Activated CD4-positive, CD25-positive, alpha-beta regulatory T cell treated with anti-CD3 and anti-CD28 coated beads, Interleukin-2, amount 50 U/mL, for 72 hours (primary cell): ENCODE measurements around the gene FCHO2.

ENCODE experiments used
- DNase-seq: peaks from one replicate; pipeline ENCODE4 v3.0.0; 2021

FCHO2 gene

GRCh38 chr5:73115399-73116051, 159.7 kb downstream of the FCHO2 start:
- no peak for DNase-seq

- DNase-seq = no peak
Observed at GRCh38 chr5:73116506-73116905, 160.7 kb downstream of the FCHO2 start.

GRCh38 chr5:73117088-73117740, 161.4 kb downstream of the FCHO2 start:
- no peak for DNase-seq

GRCh38 chr5:73118391-73118973, 162.6 kb downstream of the FCHO2 start:
- DNase-seq = no peak

- DNase-seq = no peak
Observed at GRCh38 chr5:73119451-73120157, 163.8 kb downstream of the FCHO2 start.

- no peak for DNase-seq
Observed at GRCh38 chr5:73120222-73121118, 164.6 kb downstream of the FCHO2 start, which contains the start of gene TMEM171. Gene TMEM171, plus strand, starts transcription at chr5:73120575. Its CDS starts 2,799 bp downstream, at chr5:73123374.

- DNase-seq = no peak
Observed at GRCh38 chr5:73121119-73121463, 165.2 kb downstream of the FCHO2 start.

GRCh38 chr5:73122875-73123810, 167.3 kb downstream of the FCHO2 start:
- DNase-seq = no peak

- DNase-seq = no peak
Observed at GRCh38 chr5:73125289-73125688, 169.4 kb downstream of the FCHO2 start.

GRCh38 chr5:73126381-73126780, 170.5 kb downstream of the FCHO2 start:
- no peak for DNase-seq

- DNase-seq = no peak
Observed at GRCh38 chr5:73126957-73127356, 171.1 kb downstream of the FCHO2 start.

GRCh38 chr5:73129143-73129542, 173.3 kb downstream of the FCHO2 start:
- DNase-seq = no peak

GRCh38 chr5:73130811-73131210, 175.0 kb downstream of the FCHO2 start:
- DNase-seq = no peak

GRCh38 chr5:73131711-73132425, 176.0 kb downstream of the FCHO2 start:
- no peak for DNase-seq

- DNase-seq = no peak
Observed at GRCh38 chr5:73132759-73133158, 176.9 kb downstream of the FCHO2 start.

GRCh38 chr5:73135021-73135420, 179.2 kb downstream of the FCHO2 start:
- DNase-seq = no peak

GRCh38 chr5:73135429-73136054, 179.7 kb downstream of the FCHO2 start:
- DNase-seq = no peak

GRCh38 chr5:73136055-73136562, 180.3 kb downstream of the FCHO2 start:
- DNase-seq = no peak

GRCh38 chr5:73137563-73138530, 182.0 kb downstream of the FCHO2 start:
- DNase-seq = no peak
